H1 (cell line): ENCODE results near the gene CEBPA. TPM values are rescaled to one million over a fixed set of nuclear protein-coding genes. Genes with fewer than 3 reads are reported as not detected.

Source experiments
- CTCF ChIA-PET: fragments of 300-600 bp; sonication (Branson Sonifier 250); formaldehyde crosslinking; loops from one replicate; lab custom pipeline; 2021; ENCODE audit not compliant: partially characterized antibody; lab: Charles Lee
- POLR2A ChIA-PET: fragments of 300-600 bp; sonication (Branson Sonifier 250); formaldehyde crosslinking; loops from one replicate; lab custom pipeline; 2021; ENCODE audit warnings: inconsistent platforms; ENCODE audit not compliant: partially characterized antibody; lab: Charles Lee
- DNase-seq, 2 experiments: peaks; one replicate each; pipeline versions ENCODE4 v3.0.0 to v3.0.0-alpha.2; 2010 to 2022; ENCODE audit warnings: low spot score in 2 of 2, low read depth in 1 of 2, mixed read lengths in 1 of 2
- FAIRE-seq: peaks from 2 replicates; lab custom pipeline; 2011; peaks lifted over from hg19 to GRCh38; lab: Jason Lieb, UNC
- H2AFZ ChIP-seq: 2 replicates; pipeline ENCODE4 v1.8.1; 2012; ENCODE audit warnings: low read length, inconsistent platforms
- H2AK5ac ChIP-seq: 2 replicates; pipeline ENCODE4 v1.6.1; 2013; ENCODE audit warnings: low read depth, low read length
- H2BK120ac ChIP-seq: replicated peaks from 2 replicates; pipeline ENCODE3; 2013; ENCODE audit warnings: low read depth, low read length, inconsistent platforms
- H2BK12ac ChIP-seq: 2 replicates; pipeline ENCODE4 v1.6.1; 2013; ENCODE audit warnings: low read depth, low read length
- H2BK15ac ChIP-seq: 2 replicates; pipeline ENCODE4 v1.6.1; 2013; ENCODE audit warnings: low read length
- H2BK20ac ChIP-seq: 2 replicates; pipeline ENCODE4 v1.6.1; 2013; ENCODE audit warnings: low read length
- H2BK5ac ChIP-seq: 2 replicates; pipeline ENCODE4 v1.6.1; 2013; ENCODE audit warnings: low read depth, low read length
- H3K14ac ChIP-seq: 2 replicates; pipeline ENCODE4 v1.6.1; 2013; ENCODE audit warnings: inconsistent platforms; ENCODE audit not compliant: insufficient read length
- H3K18ac ChIP-seq: 2 replicates; pipeline ENCODE4 v1.6.1; 2013; ENCODE audit warnings: low read length; ENCODE audit errors: extremely low read depth
- H3K23ac ChIP-seq: 2 replicates; pipeline ENCODE4 v1.6.1; 2013; ENCODE audit warnings: inconsistent platforms; ENCODE audit not compliant: insufficient read length
- H3K23me2 ChIP-seq: 2 replicates; pipeline ENCODE4 v1.6.1; 2013; ENCODE audit warnings: low read depth, low read length
- H3K27ac ChIP-seq: 2 replicates; pipeline ENCODE4 v1.6.1; 2011; ENCODE audit warnings: low read depth, low read length, inconsistent platforms
- H3K27me3 ChIP-seq, 4 experiments: replicated peaks in 1 of 4; 1 replicate in 1 of 4; 2 replicates in 3 of 4; pipeline versions ENCODE4 v1.6.1 to v1.8.1; 2011 to 2013; ENCODE audit warnings: low read length in 3 of 4, mild to moderate bottlenecking in 3 of 4, inconsistent platforms in 2 of 4, mixed read lengths in 2 of 4, moderate library complexity in 1 of 4; ENCODE audit not compliant: control insufficient read depth in 3 of 4, insufficient read depth in 3 of 4; ENCODE audit errors: extremely low read depth in 1 of 4
- H3K36me3 ChIP-seq, 4 experiments: 2 replicates each; pipeline versions ENCODE4 v1.6.1 to v1.8.1; 2011 to 2013; ENCODE audit warnings: mild to moderate bottlenecking in 4 of 4, low read length in 3 of 4, moderate library complexity in 2 of 4, control low read depth in 1 of 4, inconsistent platforms in 1 of 4; ENCODE audit not compliant: insufficient read depth in 4 of 4, control insufficient read depth in 2 of 4
- H3K4ac ChIP-seq: replicated peaks from 2 replicates; pipeline ENCODE3; 2013; ENCODE audit warnings: low read length, low read depth, mixed read lengths, inconsistent platforms; ENCODE audit not compliant: insufficient read length
- H3K4me1 ChIP-seq, 4 experiments: replicated peaks in 1 of 4; 1 replicate in 1 of 4; 2 replicates in 3 of 4; pipeline versions ENCODE4 v1.6.1 to v1.8.1; 2011 to 2013; ENCODE audit warnings: low read length in 3 of 4, inconsistent platforms in 2 of 4, mixed read lengths in 1 of 4; ENCODE audit not compliant: insufficient read depth in 4 of 4, control insufficient read depth in 3 of 4
- H3K4me2 ChIP-seq, 2 experiments: 2 replicates each; pipeline versions ENCODE4 v1.6.1 to v1.8.1; 2011 to 2013; ENCODE audit warnings: low read depth in 2 of 2, low read length in 2 of 2, control low read depth in 1 of 2, inconsistent platforms in 1 of 2, mild to moderate bottlenecking in 1 of 2; ENCODE audit not compliant: insufficient read depth in 1 of 2
- H3K4me3 ChIP-seq, 4 experiments: fragments of 200-600, 300-600 bp in 1 of 4; sonication (generic), shearing (Covaris generic), sonication (Bioruptor Twin) in 1 of 4; 2 replicates each; pipeline versions ENCODE4 v1.5.1 to v1.8.1; 2011 to 2016; ENCODE audit warnings: low read length in 4 of 4, low read depth in 3 of 4, control low read depth in 2 of 4, inconsistent platforms in 2 of 4, mild to moderate bottlenecking in 2 of 4, mixed read lengths in 1 of 4, moderate library complexity in 1 of 4; ENCODE audit not compliant: insufficient read depth in 2 of 4; ENCODE audit errors: extremely low read depth in 1 of 4
- H3K56ac ChIP-seq: replicated peaks from 2 replicates; pipeline ENCODE3; 2013; ENCODE audit warnings: low read depth, mild to moderate bottlenecking, mixed read lengths, low read length, inconsistent platforms; ENCODE audit not compliant: insufficient read length
- H3K79me1 ChIP-seq: 2 replicates; pipeline ENCODE4 v1.6.1; 2013; ENCODE audit warnings: low read depth, low read length, control low read depth
- H3K79me2 ChIP-seq, 2 experiments: 2 replicates each; pipeline versions ENCODE4 v1.6.1 to v1.8.1; 2012 to 2013; ENCODE audit warnings: low read length in 2 of 2, mild to moderate bottlenecking in 2 of 2, inconsistent platforms in 1 of 2; ENCODE audit not compliant: insufficient read depth in 2 of 2, control insufficient read depth in 1 of 2
- H3K9ac ChIP-seq, 4 experiments: replicated peaks in 1 of 4; 1 replicate in 1 of 4; 2 replicates in 3 of 4; pipeline versions ENCODE4 v1.6.1 to v1.8.1; 2011 to 2013; ENCODE audit warnings: low read depth in 3 of 4, low read length in 3 of 4, control low read depth in 2 of 4, mild to moderate bottlenecking in 2 of 4, moderate library complexity in 2 of 4, inconsistent platforms in 1 of 4; ENCODE audit errors: extremely low read depth in 1 of 4
- H3K9me3 ChIP-seq, 2 experiments: 2 replicates each; pipeline versions ENCODE4 v1.6.1 to v1.8.1; 2012 to 2013; ENCODE audit warnings: mild to moderate bottlenecking in 2 of 2, moderate library complexity in 2 of 2, control low read depth in 1 of 2, inconsistent platforms in 1 of 2, low read depth in 1 of 2, low read length in 1 of 2, mixed read lengths in 1 of 2; ENCODE audit not compliant: insufficient read depth in 2 of 2
- H4K20me1 ChIP-seq, 2 experiments: replicated peaks in 1 of 2; 2 replicates each; pipeline versions ENCODE3 to v1.8.1; 2011 to 2013; ENCODE audit warnings: inconsistent platforms in 2 of 2, low read length in 2 of 2, mild to moderate bottlenecking in 1 of 2; ENCODE audit not compliant: insufficient read depth in 2 of 2, control insufficient read depth in 1 of 2
- H4K5ac ChIP-seq: 2 replicates; pipeline ENCODE4 v1.6.1; 2013; ENCODE audit warnings: low read length, low read depth, mixed read lengths, inconsistent platforms; ENCODE audit not compliant: insufficient read length
- H4K8ac ChIP-seq: 2 replicates; pipeline ENCODE4 v1.8.0; 2013; ENCODE audit warnings: mild to moderate bottlenecking, moderate library complexity, low read length, inconsistent platforms; ENCODE audit not compliant: insufficient read depth; ENCODE audit errors: extremely low read depth
- H4K91ac ChIP-seq: replicated peaks from 2 replicates; pipeline ENCODE3; 2013; ENCODE audit warnings: low read length, mixed read lengths, inconsistent platforms; ENCODE audit not compliant: insufficient read length
- CREB1 ChIP-seq: IDR thresholded peaks from 2 replicates; pipeline ENCODE4 v1.6.1; 2012; ENCODE audit warnings: inconsistent platforms
- KDM1A ChIP-seq: fragments of 200-600, 300-600 bp; sonication (generic); IDR thresholded peaks from 2 replicates; pipeline ENCODE4 v1.7.1; 2016; ENCODE audit warnings: mild to moderate bottlenecking, low read length, borderline replicate concordance
- WGBS, 2 experiments: shearing (Covaris generic) in 1 of 2; methylation state at CpG; one replicate each; pipeline versions ENCODE4 v1.1.6 to v1.1.7; 2013 to 2015; ENCODE audit warnings: low lambda C conversion rate in 2 of 2, mixed read lengths in 2 of 2, inconsistent platforms in 1 of 2, low coverage in 1 of 2, missing lambda C conversion rate in 1 of 2; ENCODE audit not compliant: insufficient replicate concordance in 2 of 2, insufficient coverage in 1 of 2, insufficient read length in 1 of 2; ENCODE audit errors: extremely low coverage in 1 of 2, missing lambda C conversion rate in 1 of 2; 5-methylcytosine and 5-hydroxymethylcytosine counted together
- polyA plus RNA-seq, 7 experiments: library from polyadenylated mRNA; depleted of rRNA in 3 of 7; stranded (reverse) in 5 of 7; unstranded in 2 of 7; fragments of >200 nt in 5 of 7; fragments of 200-250 nt in 2 of 7; gene quantifications; 1 replicate in 5 of 7; 2 replicates in 1 of 7; 4 replicates in 1 of 7; pipeline versions ENCODE4 v1.2.1 to v1.2.3, GENCODE V29; 2011 to 2013; ENCODE audit warnings: missing spikeins in 2 of 7, mixed read lengths in 2 of 7
- total RNA-seq: library from RNA; stranded (reverse); fragmentation: NEBNext Ultra II Directional; extraction: Animal tissue kit (Norgen Biotek cat#: 25700); gene quantifications from 2 replicates; pipeline ENCODE4 v1.2.1, GENCODE V29; 2021

The CEBPA gene
- total and polyA plus RNA-seq, 2 of the 8 experiments (the other 6 are each of a cell fraction or from before 2014, with no cell fraction given) = 2.0 to 2.7 TPM

DNA sequence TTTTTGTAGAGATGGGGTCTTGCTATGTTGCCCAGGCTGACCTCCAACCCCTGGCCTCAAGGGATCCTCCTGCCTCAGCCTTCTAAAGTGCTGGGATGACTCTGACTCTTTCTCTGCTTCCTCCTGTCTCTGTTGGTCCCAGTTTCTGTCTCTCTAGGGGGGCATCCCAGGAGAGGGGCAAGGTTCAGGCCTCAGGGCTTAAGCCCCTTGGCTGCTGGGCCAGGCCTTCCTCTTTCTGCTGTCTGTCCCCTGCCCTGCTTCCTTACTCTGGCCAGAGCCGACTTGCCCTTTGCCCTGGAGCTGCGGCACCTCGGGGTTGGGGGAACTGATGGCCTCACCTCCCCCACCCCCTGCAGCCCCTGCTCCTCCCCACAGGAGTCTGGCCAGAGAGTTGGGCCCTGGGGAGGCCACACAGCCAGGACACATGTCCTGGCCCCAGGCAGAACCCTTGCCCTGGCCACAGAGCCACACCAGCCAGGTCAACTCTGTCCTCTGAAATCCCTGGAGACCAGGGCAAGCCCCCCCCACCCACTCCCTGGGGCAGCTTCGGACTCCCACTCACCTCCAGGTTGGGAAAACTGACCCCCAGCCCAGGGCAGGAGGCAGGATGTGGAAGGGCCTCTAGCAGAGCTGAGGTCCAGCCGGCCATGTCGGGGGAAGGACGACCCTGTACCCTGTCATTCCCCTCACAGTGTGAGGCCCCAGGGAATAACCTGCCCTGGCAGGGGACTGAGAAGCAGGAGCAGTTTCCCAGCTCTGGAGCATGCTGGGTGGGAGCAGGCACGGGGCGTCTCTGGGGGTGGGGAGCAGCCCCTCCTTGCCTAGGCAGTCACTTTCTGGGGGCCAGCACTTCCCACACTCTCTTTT is 23.7 kb downstream of the CEBPA start:
- no peak for FAIRE-seq
- H2BK12ac ChIP-seq = no peak overlapping the region
- no peak overlapping the region for H4K5ac ChIP-seq
- no peak overlapping the region for H2BK5ac ChIP-seq
- no peak overlapping the region for H4K91ac ChIP-seq
- no peak overlapping the region for H3K27ac ChIP-seq
- H2BK120ac ChIP-seq = no peak overlapping the region
- H3K23me2 ChIP-seq = no peaks in the 10 kb centered on the region; the same call in 1 of the 2 replicates
- peak overlapping the region; percentile 83; the same call in 1 of the 2 replicates for H4K8ac ChIP-seq
- peaks cover 0 to 18% (median 7%) of the 10 kb centered on the region in 4 experiments; a peak in 6 of 7 replicates for H3K4me1 ChIP-seq
- H2BK20ac ChIP-seq = no peak overlapping the region
- no peaks in the 10 kb centered on the region for H4K20me1 ChIP-seq
- no peak overlapping the region for H3K4me2 ChIP-seq
- no peak for DNase-seq
- H3K56ac ChIP-seq = no peak overlapping the region
- 46% methylated on average over 6 of the region's 9 CpGs; no CpG with 5 or more reads in 1 of the 2 experiments for WGBS, 2 experiments
- H2AFZ ChIP-seq = no peak overlapping the region
- no peak overlapping the region for H3K9ac ChIP-seq
- POLR2A ChIA-PET = interaction anchor here (0.6 to 1.6 kb wide), 3 partner anchors 35 to 95 kb away, joined by 3 to 7 read pairs (median 4); partner anchors contain the start of gene CEBPG
- CTCF ChIA-PET = interaction anchor here (0.6 to 2.4 kb wide), 9 partner anchors 13 to 60 kb away, joined by 3 to 7 read pairs (median 4); no protein-coding TSS in a partner anchor
- H3K79me1 ChIP-seq = no peaks in the 10 kb centered on the region
- no peak overlapping the region for H2BK15ac ChIP-seq
- H3K79me2 ChIP-seq = no peaks in the 10 kb centered on the region
- no peaks in the 10 kb centered on the region for H3K27me3 ChIP-seq
- H3K4ac ChIP-seq = peak overlapping the region; percentile 13
- no peak overlapping the region for H3K23ac ChIP-seq
- no peak overlapping the region for H3K18ac ChIP-seq
- no peaks in the 10 kb centered on the region for H3K36me3 ChIP-seq
- no peak overlapping the region for H3K14ac ChIP-seq
- H3K9me3 ChIP-seq = no peaks in the 10 kb centered on the region
- TF ChIP-seq CREB1 = no peak
- TF ChIP-seq KDM1A = peak; percentile 64; the same call in 1 of the 2 replicates
- no peak overlapping the region for H3K4me3 ChIP-seq
- H2AK5ac ChIP-seq = no peak overlapping the region
